ENCODE results near the gene KIF13A.

- TF ChIP-seq CTCF (IDR thresholded peaks at IDR 0.05): no peak
- TF ChIP-seq POLR2AphosphoS5 (IDR thresholded peaks at IDR 0.05): no peak
- TF ChIP-seq POLR2A (IDR thresholded peaks at IDR 0.05): no peak
These were observed 3.7 kb downstream of the KIF13A start for GRCh38 chr6:17983730-17984129.

Measured in prostate gland (tissue), 2 donors.